HepG2 (cell line): ENCODE data around the gene ADCY1. TPM values are rescaled to one million over a fixed set of nuclear protein-coding genes. Genes with fewer than 3 reads are reported as not detected.

ENCODE experiments used
- ATAC-seq: fragments of 200-7000 bp; cut with Tn5 transposase; 3 replicates; pipeline ENCODE4 v1.9.1; 2020; ENCODE audit warnings: mild to moderate bottlenecking, moderate library complexity
- BruUV-seq: library from RNA; stranded (reverse); fragments of 400-500 nt; replicated peaks from 2 replicates; lab custom pipeline; 2021; lab: Mats Ljungman, UMichigan
- CTCF ChIA-PET: fragments of 300-600 bp; formaldehyde crosslinking; extraction: SDS; loops from one replicate; lab custom pipeline; 2021; ENCODE audit warnings: low total read pairs, inconsistent platforms, low intra/inter-chr PET ratio; lab: Yijun Ruan, JAX
- POLR2A ChIA-PET: fragments of 350-600 bp; sonication (Branson Sonifier 250); formaldehyde crosslinking; loops from one replicate; lab custom pipeline; 2020; ENCODE audit warnings: antibody characterized with exemption, inconsistent platforms; lab: Yijun Ruan, JAX
- DNase-seq: peaks from one replicate; pipeline ENCODE4 v3.0.0-alpha.2; 2015; ENCODE audit warnings: low spot score
- FAIRE-seq: peaks from 3 replicates; lab custom pipeline; 2011; peaks lifted over from hg19 to GRCh38; lab: Jason Lieb, UNC
- H2AFZ ChIP-seq: one replicate; pipeline ENCODE4 v1.6.1; 2011; ENCODE audit warnings: low read length, inconsistent platforms
- H3K27ac ChIP-seq: fragments of 300-600 bp; 3 replicates; pipeline ENCODE4 v1.8.0; 2011; ENCODE audit warnings: mixed run types, mild to moderate bottlenecking, mixed read lengths, low read length, inconsistent platforms; ENCODE audit not compliant: insufficient read depth; ENCODE audit errors: extremely low read length
- H3K27me3 ChIP-seq, 2 experiments: fragments of 200-600 bp in 1 of 2; 2 replicates in 1 of 2; 3 replicates in 1 of 2; pipeline versions ENCODE4 v1.6.0 to v1.8.0; 2011; ENCODE audit warnings: low read length in 2 of 2, mild to moderate bottlenecking in 2 of 2, moderate library complexity in 2 of 2, inconsistent platforms in 1 of 2; ENCODE audit not compliant: insufficient read depth in 2 of 2, control insufficient read depth in 1 of 2
- H3K36me3 ChIP-seq, 2 experiments: fragments of 200-600 bp in 1 of 2; replicated peaks in 1 of 2; 2 replicates in 1 of 2; 3 replicates in 1 of 2; pipeline versions ENCODE4 v1.5.1 to v1.8.0; 2011; ENCODE audit warnings: low read length in 2 of 2, inconsistent platforms in 1 of 2; ENCODE audit not compliant: insufficient read depth in 2 of 2, control insufficient read depth in 1 of 2
- H3K4me1 ChIP-seq: 2 replicates; pipeline ENCODE4 v1.5.1; 2012; ENCODE audit warnings: low read length, inconsistent platforms; ENCODE audit not compliant: insufficient read depth
- H3K4me2 ChIP-seq: 2 replicates; pipeline ENCODE4 v1.6.0; 2011; ENCODE audit warnings: low read depth, low read length, inconsistent platforms
- H3K4me3 ChIP-seq, 3 experiments: fragments of 200-600 bp in 1 of 3; sonication (generic), shearing (Covaris generic) in 1 of 3; replicated peaks in 1 of 3; 2 replicates each; pipeline ENCODE4 v1.5.1; 2011 to 2016; ENCODE audit warnings: low read length in 3 of 3, inconsistent platforms in 2 of 3, low read depth in 2 of 3, mild to moderate bottlenecking in 2 of 3, control low read depth in 1 of 3, mixed read lengths in 1 of 3; ENCODE audit not compliant: insufficient read depth in 1 of 3
- H3K79me2 ChIP-seq: one replicate; pipeline ENCODE4 v1.6.1; 2011; ENCODE audit warnings: low read length, inconsistent platforms; ENCODE audit not compliant: insufficient read depth
- H3K9ac ChIP-seq: 2 replicates; pipeline ENCODE4 v1.6.0; 2011; ENCODE audit warnings: mild to moderate bottlenecking, low read depth, low read length, inconsistent platforms; ENCODE audit not compliant: insufficient read depth
- H3K9me3 ChIP-seq: 2 replicates; pipeline ENCODE4 v1.5.1; 2012; ENCODE audit warnings: mild to moderate bottlenecking, low read length
- H4K20me1 ChIP-seq: 2 replicates; pipeline ENCODE4 v1.6.0; 2011; ENCODE audit warnings: inconsistent platforms, mild to moderate bottlenecking, low read length, moderate library complexity; ENCODE audit not compliant: insufficient read depth
- FOXA1 ChIP-seq, 2 experiments: fragments of 450-650 bp in 1 of 2; sonication (generic) in 1 of 2; formaldehyde crosslinking in 1 of 2; IDR thresholded peaks; 2 replicates each; pipeline versions ENCODE4 v1.4.0 to v1.6.1; 2016 to 2020; ENCODE audit warnings: missing genetic modification reagents in 1 of 2
- NCOA5 ChIP-seq: sonication (generic); formaldehyde crosslinking; IDR thresholded peaks from 2 replicates; pipeline ENCODE4 v1.4.0; 2020; ENCODE audit warnings: missing genetic modification reagents
- NKX3-1 ChIP-seq: sonication (generic); formaldehyde crosslinking; IDR thresholded peaks from 2 replicates; pipeline ENCODE4 v1.5.0; 2020; ENCODE audit warnings: missing genetic modification reagents
- SATB2 ChIP-seq: sonication (generic); formaldehyde crosslinking; IDR thresholded peaks from 2 replicates; pipeline ENCODE4 v1.5.0; 2020; ENCODE audit warnings: missing genetic modification reagents
- SP4 ChIP-seq: sonication (generic); formaldehyde crosslinking; IDR thresholded peaks from 2 replicates; pipeline ENCODE4 v1.8.1; 2023; ENCODE audit warnings: mild to moderate bottlenecking, missing genetic modification reagents
- THAP9 ChIP-seq: sonication (generic); formaldehyde crosslinking; IDR thresholded peaks from 2 replicates; pipeline ENCODE4; 2020; ENCODE audit warnings: missing genetic modification reagents, mild to moderate bottlenecking, borderline replicate concordance
- ZBTB37 ChIP-seq: sonication (generic); formaldehyde crosslinking; IDR thresholded peaks from 2 replicates; pipeline ENCODE4 v1.4.0; 2020; ENCODE audit warnings: mild to moderate bottlenecking, missing genetic modification reagents
- ZFP36 ChIP-seq: fragments of 150-350 bp; IDR thresholded peaks from 2 replicates; pipeline ENCODE4 v1.6.1; 2018; ENCODE audit warnings: borderline replicate concordance, low read length, low read depth; ENCODE audit not compliant: partially characterized antibody
- ZNF337 ChIP-seq: sonication (generic); formaldehyde crosslinking; IDR thresholded peaks from 2 replicates; pipeline ENCODE4 v1.5.1; 2020; ENCODE audit warnings: missing genetic modification reagents, low read depth, mild to moderate bottlenecking, borderline replicate concordance
- ZNF510 ChIP-seq: sonication (generic); formaldehyde crosslinking; IDR thresholded peaks from 2 replicates; pipeline ENCODE4 v1.4.0; 2020; ENCODE audit warnings: low read depth, mild to moderate bottlenecking, missing genetic modification reagents
- ZNF713 ChIP-seq: sonication (generic); formaldehyde crosslinking; IDR thresholded peaks from 2 replicates; pipeline ENCODE4 v1.4.0; 2020; ENCODE audit warnings: mild to moderate bottlenecking, missing genetic modification reagents
- WGBS: methylation state at CpG from one replicate; pipeline ENCODE4 v1.1.6; 2017; ENCODE audit warnings: low lambda C conversion rate; 5-methylcytosine and 5-hydroxymethylcytosine counted together
- in situ Hi-C: cut with HindIII; loops from 2 replicates; pipeline ENCODE4 v1.10.0; 2017; ENCODE audit warnings: low pct_unique_long_range_greater_than_20kb; ENCODE audit not compliant: extremely low pct_ligation_motif_present
- intact Hi-C: fragments of 100-400 bp; cut with micrococcal nuclease; formaldehyde crosslinking; loops from one replicate; pipeline ENCODE4 v1.10.0; 2022; ENCODE audit not compliant: unreplicated experiment
- polyA plus RNA-seq, 8 experiments: library from polyadenylated mRNA; depleted of rRNA in 3 of 8; stranded (reverse) in 7 of 8; unstranded in 1 of 8; fragments of >200 nt; fragmentation: Illumina TruSeq in 4 of 8; extraction: Trizol in 4 of 8; gene quantifications; 2 replicates each; pipeline versions ENCODE4 v1.2.1 to v1.2.3, GENCODE V29; 2011 to 2016; ENCODE audit warnings: low read depth in 4 of 8, missing spikeins in 1 of 8, mixed read lengths in 1 of 8; ENCODE audit not compliant: insufficient read depth in 1 of 8
- total RNA-seq, 5 experiments: library from RNA; depleted of rRNA; stranded (reverse); fragments of >200 nt; fragmentation: Illumina TruSeq; extraction: Trizol; gene quantifications; 2 replicates each; pipeline ENCODE4 v1.2.3, GENCODE V29; 2016; ENCODE audit warnings: low read depth in 1 of 5

Gene ADCY1
- total and polyA plus RNA-seq, 2 of the 13 experiments (the other 11 are each of a cell fraction or from before 2014, with no cell fraction given) = 0.80 to 1.2 TPM

- TF ChIP-seq ZNF510 (CRISPR knock-in tag) (no peak), NKX3-1 (no peak), ZFP36 (no peak), ZNF713 (CRISPR knock-in tag) (no peak), SP4 (CRISPR knock-in tag) (no peak), THAP9 (no peak), ZNF337 (CRISPR knock-in tag) (no peak), NCOA5 (CRISPR knock-in tag) (no peak), SATB2 (CRISPR knock-in tag) (no peak)
Measured at GRCh38 chr7:45704683-45705016, 130.5 kb downstream of the ADCY1 start (continued).

GRCh38 chr7:45708046-45708950 is 134.1 kb downstream of the ADCY1 start:
- ATAC-seq = no peak
- Histone ChIP-seq H3K27ac (no peak overlapping the region), H3K36me3 (no peaks in the 10 kb centered on the region)
- TF ChIP-seq ZBTB37 (CRISPR knock-in tag) = no peak
- no peak for TF ChIP-seq FOXA1 (IDR thresholded peaks at IDR 0.05)
- no peak for TF ChIP-seq FOXA1 (CRISPR knock-in tag; IDR thresholded peaks at IDR 0.05)
- TF ChIP-seq, all 625 proteins: peak for 0
- Histone ChIP-seq H3K4me2 (no peak overlapping the region), H3K9ac (no peak overlapping the region), H3K4me3 (no peak overlapping the region), H3K9me3 (no peaks in the 10 kb centered on the region), H3K79me2 (no peaks in the 10 kb centered on the region), H3K27me3 (peaks cover 0 to 2% of the 10 kb centered on the region in 2 experiments; a peak in 2 of 5 replicates), H3K4me1 (peaks cover 7% of the 10 kb centered on the region), H2AFZ (no peak overlapping the region), H4K20me1 (no peaks in the 10 kb centered on the region)
- intact Hi-C loops (no loop called here), in situ Hi-C loops (no loop called here)
- DNase-seq = no peak
- CTCF ChIA-PET = no interaction called here
- FAIRE-seq = no peak
- BruUV-seq = no TSS peak
- POLR2A ChIA-PET = no interaction called here
- 49% methylated on average over 11 of the region's 14 CpGs for WGBS
